Ovary (tissue), 9 donors: Measurements from ENCODE around the gene SETD6. TPM values are rescaled to one million over a fixed set of nuclear protein-coding genes. Genes with fewer than 3 reads are reported as not detected.

Source experiments
- DNase-seq, 5 donors: peaks; one replicate each; pipeline ENCODE4 v3.0.0-alpha.2; 2019 to 2020
- H3K27ac ChIP-seq, 2 donors: fragments of 200-600 bp; one replicate each; pipeline versions ENCODE4 v1.5.1 to v1.8.0; 2019 to 2022
- H3K27me3 ChIP-seq: fragments of 200-600 bp; one replicate; pipeline ENCODE4 v1.8.0; 2022
- H3K36me3 ChIP-seq: fragments of 200-600 bp; sonication (generic); one replicate; pipeline ENCODE4 v1.5.1; 2019
- H3K4me1 ChIP-seq: one replicate; pipeline ENCODE4 v1.8.1; 2013; ENCODE audit warnings: mild to moderate bottlenecking, moderate library complexity; ENCODE audit not compliant: insufficient read depth
- H3K4me3 ChIP-seq: fragments of 200-600 bp; sonication (generic); one replicate; pipeline ENCODE4 v1.5.1; 2017
- H3K9me3 ChIP-seq, 2 donors: fragments of 200-600 bp in 1 of 2; sonication (generic) in 1 of 2; one replicate each; pipeline versions ENCODE4 v1.5.1 to v1.8.1; 2013 to 2019; ENCODE audit warnings: mild to moderate bottlenecking in 1 of 2, moderate library complexity in 1 of 2
- EP300 ChIP-seq: sonication (generic); formaldehyde crosslinking; IDR thresholded peaks from one replicate; pipeline ENCODE4 v1.6.1; 2017; ENCODE audit warnings: antibody characterized with exemption
- POLR2A ChIP-seq: fragments of 450-650 bp; IDR thresholded peaks from one replicate; pipeline ENCODE4 v1.6.1; 2017; ENCODE audit warnings: antibody characterized with exemption, mild to moderate bottlenecking, moderate library complexity
- WGBS, 3 donors: extraction: QIAGEN DNeasy Blood & Tissue Kit in 1 of 3; methylation state at CpG; one replicate each; pipeline versions ENCODE4 v1.1.5 to v1.1.7; 2013 to 2017; 5-methylcytosine and 5-hydroxymethylcytosine counted together
- intact Hi-C, 4 donors: fragments of 100-400 bp; cut with DNase I; formaldehyde crosslinking; loops; one replicate each; pipeline versions ENCODE4 v1.11.0 to v1.15.1; 2022 to 2023
- polyA plus RNA-seq, 2 donors: library from polyadenylated mRNA; stranded (reverse); fragments of 200-250 nt in 1 of 2; fragments of 350-450 nt in 1 of 2; fragmentation: Illumina TruSeq in 1 of 2; extraction: RNeasy Lipid Tissue Mini Kit (QIAGEN cat#74804) in 1 of 2; gene quantifications; one replicate each; pipeline ENCODE4 v1.2.3, GENCODE V29; 2013 to 2014
- total RNA-seq, 7 donors: library from RNA; depleted of rRNA in 2 of 7; stranded (reverse); fragments of >200 nt in 2 of 7; fragmentation: NEBNext Ultra II Directional in 3 of 7; extraction: Animal tissue kit (Norgen Biotek cat#: 25700) in 3 of 7; gene quantifications; one replicate each; pipeline versions ENCODE4 v1.1.0 to v1.2.4, GENCODE V29; 2016 to 2023
- TF ChIP-seq, protein P1 (sequence below), 3 donors: fragments of 450-650 bp in 2 of 3; fragments of 200-600 bp in 1 of 3; IDR thresholded peaks; one replicate each; pipeline versions ENCODE4 v1.5.1 to v1.8.0; 2016 to 2022; ENCODE audit warnings: antibody characterized with exemption in 3 of 3, mild to moderate bottlenecking in 1 of 3
- donor health status: DM: no; HTN: no; CAD: no; lungs with moderate emphysema.
- donor health status: DM: no; HTN: no; CAD: no.
- donor health status: Bipolar disorder and iron deficiency.
- donor health status: DM: yes; HTN: yes; CAD: no.
- donor health status: DM: no; HTN: no; CAD: no.
- donor health status: DM: yes; HTN: yes; CAD: no.

Gene SETD6
- total and polyA plus RNA-seq, 9 donors = 12.5 to 28.4 (median 18.9) TPM

GRCh38 chr16:58475091-58475619 lies 40.2 kb upstream of the SETD6 start:
- WGBS, 3 donors = 54 to 58% (median 57%) methylated on average over 4 of the region's 4 CpGs
- H3K4me1 ChIP-seq = no peaks in the 10 kb centered on the region
- intact Hi-C loops = loop anchor here in 1 of 4 donors (10.0 kb wide), 1 partner anchor 420 kb away; no protein-coding TSS in a partner anchor

DNA sequence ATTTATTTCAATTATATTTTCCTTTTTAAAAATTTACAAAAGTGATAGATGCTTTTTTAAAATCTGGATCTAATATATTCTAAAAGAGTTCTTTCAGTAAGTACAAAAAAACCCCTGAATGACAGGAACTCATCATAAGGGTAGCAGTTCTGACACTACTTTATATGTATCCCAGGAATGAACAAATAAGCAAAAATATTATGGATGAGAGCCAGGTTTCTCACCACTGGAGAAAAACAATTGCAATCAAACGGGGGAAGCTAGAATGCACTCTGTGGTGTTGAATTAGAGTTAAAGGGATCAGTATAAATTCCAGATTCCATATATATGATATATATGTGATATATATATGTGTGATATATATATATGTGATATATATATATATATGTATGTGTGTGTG lies 38.5 kb upstream of the SETD6 start:
- no peaks in the 10 kb centered on the region for H3K4me1 ChIP-seq
- TF ChIP-seq EP300 (no peak), POLR2A (no peak)
- TF ChIP-seq, protein P1, sequence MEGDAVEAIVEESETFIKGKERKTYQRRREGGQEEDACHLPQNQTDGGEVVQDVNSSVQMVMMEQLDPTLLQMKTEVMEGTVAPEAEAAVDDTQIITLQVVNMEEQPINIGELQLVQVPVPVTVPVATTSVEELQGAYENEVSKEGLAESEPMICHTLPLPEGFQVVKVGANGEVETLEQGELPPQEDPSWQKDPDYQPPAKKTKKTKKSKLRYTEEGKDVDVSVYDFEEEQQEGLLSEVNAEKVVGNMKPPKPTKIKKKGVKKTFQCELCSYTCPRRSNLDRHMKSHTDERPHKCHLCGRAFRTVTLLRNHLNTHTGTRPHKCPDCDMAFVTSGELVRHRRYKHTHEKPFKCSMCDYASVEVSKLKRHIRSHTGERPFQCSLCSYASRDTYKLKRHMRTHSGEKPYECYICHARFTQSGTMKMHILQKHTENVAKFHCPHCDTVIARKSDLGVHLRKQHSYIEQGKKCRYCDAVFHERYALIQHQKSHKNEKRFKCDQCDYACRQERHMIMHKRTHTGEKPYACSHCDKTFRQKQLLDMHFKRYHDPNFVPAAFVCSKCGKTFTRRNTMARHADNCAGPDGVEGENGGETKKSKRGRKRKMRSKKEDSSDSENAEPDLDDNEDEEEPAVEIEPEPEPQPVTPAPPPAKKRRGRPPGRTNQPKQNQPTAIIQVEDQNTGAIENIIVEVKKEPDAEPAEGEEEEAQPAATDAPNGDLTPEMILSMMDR (IDR thresholded peaks at IDR 0.05) = no peak
- no peak overlapping the region for H3K4me3 ChIP-seq
- H3K27me3 ChIP-seq = no peaks in the 10 kb centered on the region
- 10 to 22% (median 10%) methylated on average over 1 of the region's 1 CpG for WGBS, 3 donors
- no peak overlapping the region for H3K27ac ChIP-seq
- intact Hi-C loops = loop anchor here in 1 of 4 donors (10.0 kb wide), 1 partner anchor 422 kb away; no protein-coding TSS in a partner anchor
- H3K9me3 ChIP-seq = no peaks in the 10 kb centered on the region
- H3K36me3 ChIP-seq = no peaks in the 10 kb centered on the region
- no peak for DNase-seq

More at GRCh38 chr16:58475091-58475619, 40.2 kb upstream of the SETD6 start:
- Histone ChIP-seq H3K27ac (no peak overlapping the region), H3K4me3 (no peak overlapping the region), H3K9me3 (no peaks in the 10 kb centered on the region), H3K27me3 (no peaks in the 10 kb centered on the region), H3K36me3 (no peaks in the 10 kb centered on the region)
- no peak for TF ChIP-seq EP300
- DNase-seq = no peak

DNA sequence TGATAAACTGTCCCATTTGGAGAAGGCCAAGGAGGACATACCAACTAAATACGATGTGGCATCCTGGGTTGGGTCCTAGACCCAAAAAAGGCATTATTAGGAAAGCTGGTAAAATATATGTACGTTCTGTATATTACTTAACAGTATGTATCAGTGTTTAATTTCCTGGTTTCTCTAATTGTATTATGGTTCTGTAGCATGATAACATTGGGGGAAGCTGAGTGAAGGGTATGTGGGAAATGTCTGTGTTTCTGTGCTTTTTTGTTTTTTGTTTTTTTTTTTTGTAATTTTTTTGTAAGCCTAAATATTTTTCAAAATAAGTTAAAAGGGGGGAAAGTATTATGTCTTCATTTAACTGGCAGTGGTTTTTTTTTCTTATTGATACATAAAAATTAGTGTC lies 36.9 kb upstream of the SETD6 start:
- intact Hi-C loops = loop anchor here in 1 of 4 donors (10.0 kb wide), 1 partner anchor 424 kb away; no protein-coding TSS in a partner anchor
- no peaks in the 10 kb centered on the region for H3K36me3 ChIP-seq
- H3K4me3 ChIP-seq = no peak overlapping the region
- DNase-seq = no peak
- no peak overlapping the region for H3K27ac ChIP-seq
- 89 to 92% (median 92%) methylated on average over 2 of the region's 2 CpGs for WGBS, 3 donors
- no peaks in the 10 kb centered on the region for H3K9me3 ChIP-seq
- no peaks in the 10 kb centered on the region for H3K27me3 ChIP-seq
- H3K4me1 ChIP-seq = no peaks in the 10 kb centered on the region
- TF ChIP-seq EP300 (no peak), POLR2A (no peak)
- TF ChIP-seq, protein P1 (IDR thresholded peaks at IDR 0.05) = no peak

- Histone ChIP-seq H3K27me3 (no peaks in the 10 kb centered on the region), H3K4me1 (no peaks in the 10 kb centered on the region), H3K9me3 (no peaks in the 10 kb centered on the region), H3K36me3 (no peaks in the 10 kb centered on the region), H3K27ac (no peak overlapping the region), H3K4me3 (no peak overlapping the region)
- TF ChIP-seq POLR2A (no peak), EP300 (no peak)
- TF ChIP-seq, protein P1 (IDR thresholded peaks at IDR 0.05) = no peak
- no peak for DNase-seq
- intact Hi-C loops = no loop called here
- WGBS, 3 donors = 90 to 93% (median 91%) methylated on average over 11 of the region's 11 CpGs
Measured at GRCh38 chr16:58481226-58481869, 34.0 kb upstream of the SETD6 start.

- no peak for DNase-seq
- WGBS, 3 donors = 72 to 78% (median 74%) methylated on average over 8 of the region's 8 CpGs
Measured at GRCh38 chr16:58481931-58482330, 33.4 kb upstream of the SETD6 start.

More at GRCh38 chr16:58481931-58482330, 33.4 kb upstream of the SETD6 start:
- H3K4me1 ChIP-seq = no peaks in the 10 kb centered on the region
- H3K27ac ChIP-seq = no peak overlapping the region
- no peaks in the 10 kb centered on the region for H3K9me3 ChIP-seq
- no peaks in the 10 kb centered on the region for H3K36me3 ChIP-seq
- H3K27me3 ChIP-seq = no peaks in the 10 kb centered on the region
- TF ChIP-seq EP300 (no peak), POLR2A (no peak)
- TF ChIP-seq, protein P1 (IDR thresholded peaks at IDR 0.05) = no peak
- intact Hi-C loops = no loop called here
- no peak overlapping the region for H3K4me3 ChIP-seq
